HG02678 (cell line): ENCODE measurements around the gene EEF1A2.

ENCODE experiments used
- ATAC-seq: cut with Tn5 transposase; IDR thresholded peaks from one replicate; pipeline ENCODE4 v1.9.1; 2021; ENCODE audit warnings: mild to moderate bottlenecking, moderate library complexity; ENCODE audit not compliant: unreplicated experiment

The EEF1A2 gene

DNA sequence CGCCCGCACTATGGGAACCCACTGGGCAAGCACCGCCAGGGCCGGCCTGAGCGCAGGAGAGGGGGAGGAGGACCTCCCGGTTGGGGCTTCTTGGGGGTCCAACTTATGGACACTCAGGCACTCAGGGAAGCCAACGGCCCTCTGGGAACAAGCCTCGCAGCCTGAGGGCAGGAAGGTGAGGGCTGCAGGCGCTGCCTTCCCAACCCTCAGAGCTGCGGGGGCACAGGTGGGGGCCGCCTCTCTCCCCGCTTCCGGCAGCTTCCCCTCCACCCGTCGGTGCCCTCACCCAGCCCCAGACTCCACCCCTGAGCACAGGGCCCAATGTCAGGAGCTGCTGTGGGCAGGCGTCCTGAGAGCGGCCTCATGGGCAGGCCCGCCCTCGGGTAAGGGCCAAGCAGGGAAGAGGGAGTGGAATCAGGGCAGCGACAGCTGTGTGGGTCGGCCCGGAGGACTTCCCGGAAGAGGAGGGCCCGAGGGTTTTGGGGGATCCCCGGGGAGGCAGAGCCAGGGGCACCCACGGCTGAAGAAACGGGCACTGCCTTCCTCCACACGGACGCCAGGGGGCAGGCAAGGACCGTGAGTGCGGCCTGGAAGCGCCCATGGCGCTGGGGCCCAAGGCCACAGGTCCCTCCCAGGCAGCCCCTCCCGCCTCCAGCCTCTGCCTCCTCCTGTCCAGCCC lies 38.8 kb upstream of the EEF1A2 start:
- peak; percentile 88 for ATAC-seq

DNA sequence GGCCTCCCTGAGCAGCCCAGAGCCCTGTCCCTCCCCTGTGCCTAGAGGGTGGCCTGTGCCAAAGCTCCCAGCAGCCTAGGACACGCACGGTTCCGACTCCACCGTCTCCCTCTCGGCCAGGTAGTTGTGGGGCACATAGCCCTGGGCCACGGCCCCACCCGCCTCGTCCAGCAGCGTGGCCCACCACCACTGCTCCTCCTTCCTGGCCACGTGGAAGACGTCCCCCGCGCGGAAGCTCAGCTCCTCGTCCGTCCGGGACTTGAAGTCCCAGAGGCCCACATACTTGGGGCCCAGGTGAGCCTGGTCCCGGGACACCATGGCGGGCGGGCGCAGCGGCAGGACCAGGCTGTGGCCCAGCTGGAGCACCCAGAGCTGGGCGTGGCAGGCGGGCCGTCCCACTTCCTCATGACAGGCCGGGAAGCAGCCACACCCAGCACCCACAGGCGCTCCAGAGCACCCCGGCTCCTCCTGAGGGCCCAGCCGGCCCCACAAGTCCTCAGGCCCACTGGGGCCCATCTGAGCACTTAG lies 38.2 kb upstream of the EEF1A2 start, which contains the start of gene PTK6:
TSS of gene PTK6 (minus strand) at position 380 of the 528 bp plus-strand sequence. CDS start at position 318, 62 bp downstream.
- ATAC-seq, result no peak

DNA sequence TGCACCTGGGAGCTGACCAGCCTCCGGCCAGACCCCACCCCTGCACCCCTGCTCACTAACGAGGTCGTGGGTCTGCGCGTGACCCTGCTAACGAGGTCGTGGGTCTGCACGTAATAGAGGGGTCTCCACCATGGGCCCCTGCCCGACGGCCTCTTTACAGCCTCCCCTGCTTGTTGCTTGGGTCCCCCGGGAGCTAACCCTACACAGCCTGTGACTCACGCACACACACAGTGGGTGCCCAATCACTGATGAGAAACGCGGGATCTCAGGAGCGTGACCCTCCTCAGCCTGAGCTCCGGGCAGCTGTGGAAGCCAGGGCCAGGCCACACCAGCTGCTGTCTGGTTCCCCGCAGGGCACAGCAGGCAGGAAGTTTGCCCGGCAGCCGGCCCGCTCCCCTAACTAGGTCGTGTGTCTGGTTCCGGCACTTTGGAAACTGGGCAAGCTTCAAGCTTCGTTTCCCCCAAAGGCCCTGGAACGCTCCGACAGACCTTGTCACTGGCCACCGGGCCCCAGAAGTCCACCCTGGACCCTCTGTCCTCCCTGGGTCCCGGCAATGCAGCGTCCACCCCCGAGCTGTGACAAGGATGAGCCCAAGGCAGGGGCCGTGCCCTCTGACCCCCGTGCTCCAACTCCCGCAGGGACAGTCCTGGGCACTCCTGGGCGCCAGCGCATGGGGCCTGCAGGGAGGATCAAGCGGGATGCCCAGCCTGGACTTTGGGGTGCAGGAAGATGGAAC lies 37.5 kb upstream of the EEF1A2 start:
- ATAC-seq, result no peak

DNA sequence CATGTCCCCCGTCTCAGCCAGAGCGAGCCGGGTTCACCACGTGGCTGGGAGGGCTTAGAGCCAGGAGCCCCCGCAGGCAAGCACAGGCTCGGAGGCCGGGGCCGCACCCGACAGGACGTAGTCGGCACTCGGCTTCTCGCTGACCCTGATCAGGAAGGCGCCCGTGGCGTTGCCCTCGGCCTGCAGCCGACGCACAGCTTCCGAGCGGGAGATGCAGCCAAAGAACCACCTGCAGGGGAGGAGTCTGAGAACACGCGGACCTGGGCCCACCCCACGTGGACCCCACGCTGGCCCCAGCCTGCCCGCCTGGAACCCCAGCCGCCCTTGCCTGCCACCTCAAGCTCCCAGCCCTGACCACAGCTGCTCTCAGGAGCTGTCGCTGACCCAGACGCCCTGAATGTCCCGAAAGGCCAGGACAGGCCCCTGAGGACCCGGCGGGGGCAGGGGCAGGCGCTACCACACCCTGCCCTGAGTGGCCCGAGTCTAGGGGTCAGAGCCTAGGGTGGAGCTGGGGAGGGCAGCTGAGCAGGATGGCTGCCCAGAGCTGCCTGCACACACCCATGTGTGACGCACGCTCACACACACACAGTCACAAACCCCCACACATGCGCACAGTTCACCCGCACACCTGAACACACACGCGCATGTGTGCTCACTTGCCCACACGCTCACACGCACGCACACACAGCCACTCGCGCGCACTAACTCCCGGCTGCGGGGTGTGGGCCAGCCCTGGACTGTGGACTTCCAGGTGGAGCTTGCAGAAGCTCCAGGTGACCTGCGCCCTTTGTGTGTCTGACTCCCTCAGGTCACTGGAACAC lies 36.2 kb upstream of the EEF1A2 start:
- ATAC-seq, result no peak

DNA sequence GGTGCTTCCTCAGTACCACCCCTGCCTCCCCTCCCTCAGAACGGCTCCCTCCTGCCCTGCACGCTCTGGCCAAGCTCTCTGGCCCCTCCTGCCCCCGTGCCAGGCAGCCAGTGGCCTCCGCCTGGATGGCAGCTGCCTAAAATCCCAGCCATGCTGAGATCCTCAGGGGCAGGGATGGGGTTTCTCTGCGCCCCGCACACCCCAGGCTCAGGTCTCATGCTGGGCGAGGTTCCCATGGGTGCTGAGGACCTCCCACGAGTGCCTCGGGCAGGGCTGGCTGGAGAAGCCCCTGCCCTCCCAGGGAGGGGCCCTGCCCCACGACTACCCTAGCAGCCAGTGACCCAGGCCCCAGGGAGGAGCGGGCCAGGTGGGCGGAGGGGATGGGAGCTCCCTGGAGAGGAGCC lies 35.5 kb upstream of the EEF1A2 start:
- ATAC-seq, result no peak

DNA sequence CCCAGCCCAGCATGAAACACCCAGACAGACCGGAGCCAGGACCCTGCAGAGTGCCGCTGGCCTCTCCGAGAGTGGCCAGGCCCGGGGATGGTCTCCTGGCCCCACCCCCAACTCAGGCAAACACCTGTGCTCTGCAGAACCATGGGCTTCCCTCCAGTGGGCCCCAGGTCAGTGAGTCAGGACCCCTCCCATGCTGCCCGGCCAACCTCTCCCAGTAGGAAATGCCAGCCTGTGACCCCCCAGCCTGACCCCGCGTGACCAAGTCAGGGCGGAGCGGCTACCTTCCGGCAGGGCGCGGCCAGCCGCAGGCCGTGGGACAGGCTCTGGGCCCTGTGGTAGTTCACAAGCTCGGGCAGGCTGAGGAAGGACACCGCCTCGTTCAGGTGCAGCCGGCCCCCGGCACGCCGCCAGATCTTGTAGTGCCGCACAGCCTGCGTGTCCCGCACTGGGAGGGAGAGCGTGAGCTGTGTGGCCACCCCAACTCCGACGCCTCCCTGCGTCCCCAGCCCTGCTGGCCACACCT lies 35.0 kb upstream of the EEF1A2 start:
- no peak for ATAC-seq

DNA sequence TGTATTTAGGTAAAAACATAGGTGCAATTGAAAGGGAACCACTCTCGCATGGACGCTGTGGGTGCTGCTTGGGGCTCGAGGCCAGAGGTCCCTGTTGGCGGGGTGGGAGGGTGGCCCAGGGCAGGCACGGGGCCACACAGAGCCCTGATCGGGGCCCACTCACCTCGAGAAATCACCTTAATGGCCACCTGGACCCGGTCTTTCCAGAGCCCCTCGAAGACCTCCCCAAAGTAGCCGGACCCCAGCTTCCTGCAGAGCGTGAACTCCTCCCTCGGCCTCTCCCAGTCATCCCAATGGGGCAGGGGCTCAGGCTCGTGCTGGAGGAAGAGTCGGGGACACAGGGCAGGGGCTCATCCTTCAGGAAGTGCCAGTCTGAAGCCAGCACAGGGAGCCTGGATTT lies 34.5 kb upstream of the EEF1A2 start:
- ATAC-seq, result no peak

DNA sequence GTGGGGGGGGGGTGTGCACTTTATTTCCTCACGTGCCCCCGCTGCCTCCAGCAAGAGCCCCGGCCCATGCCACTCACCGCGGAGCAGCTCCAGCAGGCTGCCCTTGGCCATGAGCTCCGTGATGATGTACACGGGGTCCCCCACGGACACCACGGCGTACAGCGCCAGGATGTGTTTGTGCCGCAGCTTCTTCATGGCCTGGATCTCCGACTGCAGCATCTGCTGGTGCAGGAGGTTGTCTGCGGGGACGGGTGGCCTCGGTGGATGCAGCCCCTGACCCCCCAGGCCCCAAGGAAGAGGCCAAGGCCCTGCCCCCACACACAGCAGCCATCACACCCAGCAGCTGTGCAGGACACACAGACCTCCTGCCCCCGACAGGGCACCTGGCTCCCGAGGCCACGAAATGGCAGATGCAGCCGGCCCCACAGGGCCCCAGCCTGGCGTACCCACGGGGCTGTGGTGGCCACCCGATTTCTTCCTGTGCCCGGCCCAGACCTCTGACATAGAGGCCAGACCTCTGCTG lies 33.6 kb upstream of the EEF1A2 start:
- no peak for ATAC-seq

DNA sequence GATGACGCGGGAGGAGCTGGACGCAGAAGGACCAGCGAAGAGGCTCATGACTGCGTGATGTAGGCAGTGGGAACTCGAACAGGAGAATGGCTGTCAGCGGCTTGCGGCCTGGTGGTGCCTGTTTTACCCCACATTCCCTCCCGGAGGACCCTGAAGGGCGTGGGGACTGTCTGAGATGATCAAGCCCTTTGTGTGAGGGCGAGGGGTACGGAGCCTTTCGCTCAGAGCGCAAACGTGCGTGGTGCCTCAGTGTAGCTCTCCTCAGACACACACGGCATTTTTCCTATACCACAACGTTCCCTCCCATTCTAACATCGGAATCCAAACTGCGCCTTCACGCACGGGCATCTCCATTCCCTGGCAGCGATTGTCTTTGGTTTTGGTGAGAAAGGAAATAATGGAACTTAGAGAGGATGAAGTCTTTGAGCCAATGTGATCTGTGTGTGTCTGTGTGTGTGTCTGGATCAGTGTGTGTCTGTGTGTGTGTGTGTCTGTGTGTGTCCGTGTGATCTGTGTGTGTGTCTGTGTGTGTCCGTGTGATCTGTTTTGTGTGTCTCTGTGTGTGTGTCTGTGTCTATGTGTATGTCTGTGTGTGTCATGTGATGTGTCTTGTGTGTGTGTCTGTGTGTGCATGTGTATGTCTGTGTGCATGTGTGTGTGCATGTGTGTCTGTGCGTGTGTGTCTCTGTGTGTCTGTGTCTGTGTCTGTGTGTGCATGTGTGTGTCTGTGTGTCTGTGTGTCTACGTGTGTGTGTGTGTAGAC lies 33.0 kb upstream of the EEF1A2 start:
- ATAC-seq, result no peak

DNA sequence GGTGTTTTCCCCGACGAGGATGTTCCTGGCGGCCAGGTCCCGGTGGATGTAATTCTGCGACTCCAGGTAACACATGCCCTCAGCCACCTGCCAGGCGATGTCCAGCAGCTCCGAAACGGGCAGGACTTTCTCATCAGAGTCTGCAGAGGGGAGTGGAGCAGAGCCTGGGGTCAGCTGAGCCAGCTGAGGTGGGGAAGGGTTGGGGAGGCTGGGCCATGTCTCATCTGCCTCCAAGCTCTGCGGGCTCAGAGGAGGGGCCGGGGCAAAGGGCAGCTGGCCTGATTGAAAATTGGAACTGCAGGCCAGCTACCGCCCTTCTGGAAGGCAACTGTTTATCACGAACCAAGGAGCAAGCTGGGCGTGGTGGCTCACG lies 31.9 kb upstream of the EEF1A2 start:
- ATAC-seq, result no peak

DNA sequence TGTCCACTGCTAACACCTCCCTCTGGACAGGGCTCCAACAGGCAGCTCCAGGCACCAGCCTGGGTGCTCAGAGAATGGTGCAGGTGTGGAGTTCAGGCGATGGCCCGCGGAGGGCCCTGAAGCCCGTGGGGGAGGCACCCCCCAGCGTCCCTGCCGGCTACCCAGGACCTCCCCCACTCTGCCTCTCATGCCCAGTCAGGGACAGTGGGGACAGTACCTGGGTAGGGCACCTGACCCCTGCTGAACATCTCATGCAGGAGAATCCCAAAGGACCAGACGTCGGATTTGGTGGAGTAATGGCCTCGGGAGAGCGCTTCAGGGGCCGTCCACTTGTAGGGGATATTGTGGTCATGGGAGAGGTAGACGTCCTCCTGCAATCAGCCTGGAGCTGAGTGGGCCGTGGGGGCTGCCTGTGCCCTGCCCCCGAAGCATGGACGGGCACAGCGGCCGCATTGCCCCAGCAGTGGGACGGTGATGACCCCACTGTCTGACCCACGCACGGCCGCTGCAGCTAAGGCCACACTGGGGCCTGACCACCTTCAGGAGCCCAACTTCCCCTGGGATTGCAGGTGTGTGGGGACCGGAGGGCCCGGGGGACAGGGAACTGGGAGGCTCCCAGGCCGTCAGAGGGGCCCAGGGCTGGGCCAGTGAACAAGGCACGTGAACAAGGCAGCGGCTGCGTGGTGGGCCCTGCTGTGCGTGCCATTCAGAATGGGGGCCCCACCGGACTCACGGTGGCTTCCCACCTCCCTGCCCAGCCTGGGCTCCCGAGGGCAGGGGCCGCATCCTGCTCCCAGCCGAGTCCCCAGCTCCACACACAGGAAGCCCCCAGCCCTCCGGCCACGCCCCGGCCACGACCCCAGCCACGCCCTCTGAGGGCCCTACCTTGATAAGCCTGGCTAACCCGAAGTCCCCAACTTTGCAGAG lies 31.2 kb upstream of the EEF1A2 start:
- no peak for ATAC-seq

DNA sequence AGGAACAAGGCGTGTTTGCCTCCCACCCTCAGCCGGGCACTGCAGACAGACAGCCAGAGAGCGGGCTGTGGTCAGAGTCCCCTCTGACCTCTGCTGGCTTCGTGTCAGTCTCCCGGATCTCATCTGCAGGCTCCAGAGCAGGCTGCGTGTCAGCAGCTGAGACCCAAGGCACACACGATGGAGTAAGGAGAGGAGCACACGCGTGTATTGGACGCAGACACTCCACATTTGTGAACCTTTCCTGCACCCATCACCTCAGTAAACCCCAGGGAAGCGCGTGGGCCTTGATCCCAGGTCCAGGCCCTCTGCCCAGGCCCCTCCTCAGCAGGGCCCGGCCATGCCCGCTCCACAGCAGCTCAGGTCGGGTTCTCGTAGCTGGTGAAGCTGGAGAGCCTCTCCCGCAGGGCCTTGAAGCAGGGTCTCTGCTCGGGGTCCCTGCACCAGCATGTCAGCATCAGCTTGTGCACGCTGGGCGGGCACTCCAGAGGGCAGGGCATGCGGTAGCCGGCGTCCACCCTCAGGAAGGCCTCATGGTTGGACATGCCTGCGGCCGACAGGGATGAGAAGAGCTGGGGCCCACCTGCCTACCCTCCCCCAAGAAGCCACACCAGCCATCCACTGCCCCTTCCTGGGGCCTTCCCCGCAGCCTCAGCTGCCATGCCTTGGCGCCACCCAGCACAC lies 30.4 kb upstream of the EEF1A2 start:
- ATAC-seq, result no peak

DNA sequence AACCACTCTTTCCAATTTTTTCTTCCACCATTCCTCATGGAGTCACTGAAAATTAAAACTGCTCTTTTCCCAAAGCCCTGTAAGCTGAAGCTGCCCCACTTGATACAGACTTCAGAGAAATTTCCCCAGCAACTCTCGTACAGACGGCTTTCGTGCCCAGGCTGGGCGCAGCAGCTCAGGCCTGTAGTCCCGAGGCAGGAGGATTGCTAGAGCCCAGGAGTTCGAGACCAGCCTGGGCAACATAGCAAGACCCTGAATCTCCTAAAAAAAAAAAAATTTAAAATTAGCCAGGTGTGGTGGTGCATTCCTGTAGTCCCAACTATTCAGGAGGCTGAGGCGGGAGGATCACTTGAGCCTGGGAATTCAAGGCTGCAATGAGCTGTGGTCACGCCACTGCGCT lies 28.3 kb upstream of the EEF1A2 start:
- ATAC-seq, result no peak

DNA sequence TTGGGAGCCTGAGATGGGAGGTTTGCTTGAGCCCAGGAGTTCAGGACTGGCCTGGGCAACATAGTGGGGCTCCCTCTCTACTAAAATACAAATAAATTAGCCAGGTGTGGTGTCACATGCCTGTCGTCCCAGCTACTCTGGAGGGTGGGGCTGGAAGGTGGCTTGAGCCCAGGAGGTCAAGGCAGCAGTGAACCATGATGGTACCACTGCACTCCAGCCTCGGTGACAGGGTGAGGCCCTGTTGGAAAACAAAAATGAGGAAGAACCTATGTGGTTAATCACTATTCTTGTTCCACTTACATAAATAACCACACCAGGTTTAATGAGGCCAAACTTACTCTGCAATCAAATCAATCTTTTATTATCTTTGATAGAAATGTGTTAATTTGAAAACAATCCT lies 27.1 kb upstream of the EEF1A2 start:
- no peak for ATAC-seq

DNA sequence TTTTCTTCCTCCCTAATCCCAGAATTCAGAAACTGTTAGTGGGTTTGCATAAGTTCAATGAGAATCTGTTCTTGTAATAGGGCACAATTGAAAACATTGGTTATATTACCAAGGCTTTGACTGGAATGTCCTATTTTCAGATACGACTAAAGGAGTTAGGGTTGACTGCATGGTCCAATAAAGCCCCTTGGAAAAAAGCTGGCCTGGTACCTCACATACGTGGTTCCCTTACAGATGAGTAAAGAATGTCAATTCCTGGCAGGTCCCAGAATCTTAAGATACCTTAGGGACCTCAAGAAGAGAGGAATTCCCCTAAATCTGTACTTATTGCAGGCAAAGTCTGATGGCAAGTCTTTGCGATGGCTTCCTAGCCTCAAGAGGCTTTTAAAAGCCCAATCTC lies 26.3 kb upstream of the EEF1A2 start:
- no peak for ATAC-seq

DNA sequence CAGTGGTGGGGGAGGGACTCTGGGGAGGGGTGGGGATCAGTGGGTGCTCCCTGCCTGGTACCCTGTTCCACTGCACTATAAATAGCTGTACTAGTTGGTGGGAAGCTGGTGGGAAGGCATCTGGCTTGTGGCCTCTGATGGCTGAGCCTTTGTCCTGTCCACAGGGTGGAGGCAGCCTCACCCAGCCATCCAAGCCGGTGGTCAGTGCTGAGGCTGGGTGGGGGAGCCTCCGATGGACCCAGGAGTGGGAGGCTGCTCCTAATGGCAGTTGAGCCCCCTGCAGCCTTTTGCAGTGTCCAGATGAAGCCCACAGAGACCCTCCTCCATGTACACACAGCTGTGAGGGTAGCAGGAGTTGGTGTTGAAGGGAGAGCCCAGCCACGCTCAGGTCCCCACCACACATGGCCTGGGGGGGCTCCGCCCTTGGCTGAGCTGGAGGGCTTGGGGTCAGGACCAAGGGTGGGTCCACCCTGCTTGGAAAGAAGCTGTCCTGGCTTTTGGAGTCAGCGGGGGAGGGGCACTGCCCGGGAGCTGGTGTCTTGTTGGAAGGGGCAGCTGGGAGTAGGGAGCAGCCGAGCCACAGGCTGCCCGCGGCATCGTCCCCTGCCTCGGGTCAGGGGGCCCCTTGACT lies 24.2 kb upstream of the EEF1A2 start:
- ATAC-seq, result no peak

DNA sequence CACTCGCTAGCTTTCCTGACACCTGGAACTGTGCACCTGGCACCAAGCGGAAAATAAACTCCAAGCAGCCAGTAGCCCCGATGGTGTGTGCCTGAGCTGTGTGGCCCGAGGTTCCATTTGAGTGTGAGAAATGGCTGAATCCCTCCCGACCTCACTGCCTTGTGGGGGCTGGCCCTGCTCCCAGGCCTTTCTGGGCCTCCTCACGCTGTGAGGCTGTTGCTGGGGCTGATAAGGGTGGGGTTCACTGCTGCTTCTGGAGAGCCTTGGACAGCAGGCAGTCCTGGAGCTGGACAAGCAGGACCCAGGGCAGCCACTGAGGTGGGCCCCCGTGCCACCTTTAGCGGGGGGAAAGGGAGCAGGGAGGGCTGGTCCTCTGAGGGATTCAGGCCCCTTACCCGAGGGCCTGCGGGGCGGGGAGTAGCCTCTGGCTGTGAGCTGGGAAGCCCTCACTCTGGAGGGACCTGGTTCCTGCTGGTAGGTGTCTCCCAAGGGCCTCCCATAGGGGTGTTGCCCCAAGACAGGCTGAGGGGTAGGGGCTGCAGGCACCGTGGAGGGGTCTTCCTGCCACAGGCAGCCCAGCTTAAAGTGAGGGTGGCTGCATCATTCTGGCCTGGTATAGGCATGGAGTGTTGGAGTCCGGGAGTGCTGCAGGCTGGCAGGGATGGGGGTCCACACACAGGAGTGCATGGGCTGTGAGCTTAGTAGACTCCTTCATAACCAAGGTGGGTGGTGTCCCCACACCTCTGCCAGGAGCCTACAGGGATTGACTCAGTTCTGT lies 23.4 kb upstream of the EEF1A2 start:
- ATAC-seq, result no peak
